Thymus (tissue), 11 donors: ENCODE measurements around the gene SYNRG. TPM values are rescaled to one million over a fixed set of nuclear protein-coding genes. Genes with fewer than 3 reads are reported as not detected.

Source experiments
- DNase-seq, 9 donors: peaks; one replicate each; pipeline ENCODE4 v3.0.0-alpha.2; 2013; ENCODE audit warnings: low spot score in 9 of 9, low read depth in 6 of 9, missing footprints in 1 of 9
- H3K27ac ChIP-seq, 2 donors: one replicate each; pipeline ENCODE4 v1.5.1; 2013; ENCODE audit warnings: control low read depth in 1 of 2, low read depth in 1 of 2, low read length in 1 of 2, mild to moderate bottlenecking in 1 of 2, moderate library complexity in 1 of 2
- H3K27me3 ChIP-seq, 2 donors: one replicate each; pipeline ENCODE4 v1.5.1; 2013; ENCODE audit warnings: low read length in 1 of 2; ENCODE audit not compliant: control insufficient read depth in 2 of 2, insufficient read depth in 1 of 2
- H3K36me3 ChIP-seq, 2 donors: one replicate each; pipeline ENCODE4 v1.5.1; 2013; ENCODE audit warnings: low read length in 1 of 2, mild to moderate bottlenecking in 1 of 2, moderate library complexity in 1 of 2; ENCODE audit not compliant: control insufficient read depth in 2 of 2, insufficient read depth in 2 of 2
- H3K4me1 ChIP-seq, 2 donors: one replicate each; pipeline ENCODE4 v1.5.1; 2013; ENCODE audit warnings: low read length in 2 of 2; ENCODE audit not compliant: control insufficient read depth in 2 of 2, insufficient read depth in 2 of 2
- H3K4me3 ChIP-seq, 2 donors: one replicate each; pipeline ENCODE4 v1.5.1; 2013; ENCODE audit warnings: low read length in 2 of 2, control low read depth in 1 of 2, mild to moderate bottlenecking in 1 of 2
- H3K9me3 ChIP-seq, 2 donors: one replicate each; pipeline ENCODE4 v1.5.1; 2013; ENCODE audit warnings: low read length in 1 of 2, mild to moderate bottlenecking in 1 of 2; ENCODE audit not compliant: control insufficient read depth in 2 of 2, insufficient read depth in 1 of 2
- WGBS: extraction: QIAGEN DNeasy Blood & Tissue Kit; methylation state at CpG from one replicate; pipeline ENCODE4 v1.1.7; 2013; 5-methylcytosine and 5-hydroxymethylcytosine counted together
- polyA plus RNA-seq: library from polyadenylated mRNA; stranded (reverse); fragments of 200-250 nt; gene quantifications from one replicate; pipeline ENCODE4 v1.2.3, GENCODE V29; 2013
- total RNA-seq: library from RNA; stranded (reverse); fragments of 120-200 nt; gene quantifications from one replicate; pipeline ENCODE4 v1.2.4, GENCODE V29; 2013
- donor health status: healthy.

SYNRG gene
- total and polyA plus RNA-seq, 2 donors, result 17.8 to 20.2 TPM

DNA sequence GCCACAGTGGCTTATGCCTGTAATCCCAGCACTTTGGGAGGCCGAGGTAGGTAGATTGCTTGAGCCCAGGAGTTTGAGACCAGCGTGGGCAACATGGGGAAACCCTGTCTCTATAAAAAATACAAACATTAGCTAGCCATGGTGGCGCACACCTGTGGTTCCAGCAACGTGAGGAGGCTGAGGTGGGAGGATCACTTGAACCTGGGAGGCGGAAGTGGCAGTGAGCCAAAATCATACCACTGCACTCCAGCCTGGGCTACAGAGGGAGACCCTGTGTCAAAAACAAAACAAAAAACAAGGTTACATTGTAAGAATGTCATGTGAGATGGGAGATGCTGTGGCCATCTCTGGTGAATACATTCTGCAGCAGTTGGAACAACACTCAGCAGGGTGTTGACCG lies 106.1 kb downstream of the SYNRG start:
- 95% methylated on average over 6 of the region's 6 CpGs for WGBS
- H3K4me1 ChIP-seq, result peaks cover 0 to 3% of the 10 kb centered on the region in 2 donors
- DNase-seq, result no peak

DNA sequence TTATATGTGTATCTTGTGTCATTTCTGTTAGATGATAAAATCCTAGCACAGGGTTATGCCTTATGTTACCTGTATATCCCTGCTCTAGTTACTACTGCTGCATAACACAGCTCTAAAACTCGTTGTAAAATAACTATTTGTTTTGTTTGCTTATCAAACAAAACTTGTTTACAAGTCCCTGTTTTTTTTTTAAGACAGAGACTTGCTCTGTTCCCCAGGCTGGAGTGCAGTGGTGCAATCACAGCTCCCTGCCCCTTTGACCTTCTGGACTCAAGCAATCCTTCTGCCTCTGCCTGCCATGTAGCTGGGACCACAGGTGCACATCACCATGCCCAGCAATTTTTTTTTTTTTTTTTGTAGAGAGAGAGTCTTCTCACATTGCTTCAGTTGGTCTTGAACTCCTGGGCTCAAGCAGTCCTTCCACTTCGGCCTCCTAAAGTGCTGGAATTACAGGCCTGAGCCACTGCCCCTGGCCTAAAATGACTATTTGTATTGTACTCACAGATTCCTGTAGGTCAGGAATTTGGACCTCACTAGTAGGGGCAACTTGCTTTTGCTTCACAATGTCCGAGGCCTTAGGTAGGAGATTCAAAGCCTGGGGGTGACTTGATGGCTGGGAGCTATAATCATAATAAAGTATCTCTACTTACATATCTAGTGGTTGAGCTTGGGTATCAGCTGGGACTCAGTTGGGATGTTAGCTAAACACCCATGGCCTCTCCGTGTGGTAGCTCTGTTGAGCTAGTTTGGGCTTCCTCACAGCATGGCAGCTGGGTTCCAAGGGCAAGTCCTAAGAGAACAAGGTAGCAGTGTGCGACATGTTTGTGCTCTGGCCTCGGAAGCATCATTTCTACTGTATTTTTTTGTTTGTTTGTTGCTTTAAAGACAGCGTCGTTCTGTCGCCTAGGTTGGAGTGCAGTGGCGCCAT lies 106.9 kb downstream of the SYNRG start:
- WGBS, result 96% methylated on average over 10 of the region's 10 CpGs

More for the DNA sequence above, 106.1 kb downstream of the SYNRG start:
- H3K27me3 ChIP-seq, result no peaks in the 10 kb centered on the region
- no peaks in the 10 kb centered on the region for H3K36me3 ChIP-seq
- H3K27ac ChIP-seq, result no peak overlapping the region
- H3K4me3 ChIP-seq, result no peak overlapping the region
- no peaks in the 10 kb centered on the region for H3K9me3 ChIP-seq

DNA sequence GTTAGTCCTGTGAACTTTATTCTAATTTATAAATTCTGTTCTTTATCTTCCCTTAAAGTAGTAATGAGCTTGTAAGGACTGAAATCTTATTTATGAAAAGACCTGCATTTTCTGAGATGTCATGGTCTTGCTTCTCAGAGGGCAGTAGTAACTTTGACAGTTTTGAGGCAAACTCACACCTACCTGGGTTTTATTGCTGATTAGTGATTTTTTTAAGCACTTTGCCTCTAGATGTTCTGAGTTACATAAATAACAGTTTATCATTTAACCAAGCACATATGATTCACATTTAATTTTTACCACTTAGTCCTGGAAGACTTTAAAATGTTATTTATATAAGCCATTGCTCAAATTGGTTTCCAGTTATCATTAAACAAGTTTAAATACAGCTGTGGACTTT lies 108.8 kb downstream of the SYNRG start:
- no peak overlapping the region for H3K4me3 ChIP-seq
- no peak overlapping the region for H3K27ac ChIP-seq
- peaks cover 0 to 3% of the 10 kb centered on the region in 2 donors for H3K4me1 ChIP-seq
- no peak for DNase-seq
- no peaks in the 10 kb centered on the region for H3K27me3 ChIP-seq
- H3K9me3 ChIP-seq, result no peaks in the 10 kb centered on the region
- no peaks in the 10 kb centered on the region for H3K36me3 ChIP-seq

More for the DNA sequence above, 106.9 kb downstream of the SYNRG start:
- H3K36me3 ChIP-seq, result no peaks in the 10 kb centered on the region
- no peak overlapping the region for H3K4me3 ChIP-seq
- H3K27ac ChIP-seq, result no peak overlapping the region
- H3K27me3 ChIP-seq, result no peaks in the 10 kb centered on the region
- H3K4me1 ChIP-seq, result peaks cover 0 to 3% of the 10 kb centered on the region in 2 donors
- no peaks in the 10 kb centered on the region for H3K9me3 ChIP-seq
- DNase-seq, result no peak

DNA sequence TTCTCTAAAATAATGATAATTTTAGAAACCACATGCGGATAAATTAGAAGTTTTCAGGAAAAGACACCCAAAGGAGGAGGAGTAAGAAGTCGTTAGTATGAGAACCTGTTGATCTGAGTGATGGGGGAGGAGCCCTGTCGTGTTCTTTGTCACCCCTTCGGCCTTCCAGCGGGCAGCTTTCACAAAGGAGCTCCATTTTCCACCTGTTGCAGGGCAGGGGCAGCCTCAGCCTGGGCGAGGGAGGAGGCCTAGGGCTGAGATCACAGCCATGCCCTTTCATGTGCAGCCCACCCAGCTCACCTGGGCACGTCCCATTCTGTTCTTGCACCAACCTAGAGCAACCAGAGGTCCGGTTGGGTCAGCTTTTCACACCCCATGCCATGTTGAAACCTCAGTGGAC lies 114.2 kb downstream of the SYNRG start:
- Histone ChIP-seq H3K27ac (no peak overlapping the region), H3K27me3 (peaks cover 0 to 5% of the 10 kb centered on the region in 2 donors), H3K9me3 (no peaks in the 10 kb centered on the region), H3K36me3 (no peaks in the 10 kb centered on the region), H3K4me1 (peaks cover 0 to 12% of the 10 kb centered on the region in 2 donors), H3K4me3 (no peak overlapping the region)
- WGBS, result 93% methylated on average over 8 of the region's 8 CpGs
- no peak for DNase-seq

DNA sequence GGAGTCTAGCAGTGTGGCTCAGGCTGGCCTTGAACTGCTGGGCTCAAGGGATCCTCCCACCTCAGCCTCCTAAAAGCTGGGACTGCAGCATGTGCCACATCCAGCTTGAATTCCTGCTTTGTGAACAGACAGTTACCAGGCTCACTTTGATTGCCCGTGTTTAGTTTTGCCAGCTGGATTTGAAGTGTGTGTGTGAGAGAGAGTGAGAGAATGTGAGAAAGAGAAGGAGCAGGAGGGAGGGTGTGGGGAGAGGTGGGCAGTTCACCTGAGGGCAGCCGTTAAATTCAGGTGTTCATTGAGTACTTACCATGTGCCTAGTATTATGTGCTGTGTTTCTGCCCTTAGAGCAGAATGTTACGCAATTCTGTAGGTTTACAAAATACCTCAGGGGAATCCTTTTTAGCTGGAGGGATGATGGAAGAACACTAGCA lies 114.8 kb downstream of the SYNRG start:
- WGBS, result 95% methylated on average over 3 of the region's 3 CpGs
- Histone ChIP-seq H3K9me3 (no peaks in the 10 kb centered on the region), H3K27me3 (peaks cover 0 to 6% of the 10 kb centered on the region in 2 donors), H3K27ac (no peak overlapping the region), H3K4me1 (peaks cover 0 to 12% of the 10 kb centered on the region in 2 donors), H3K4me3 (no peak overlapping the region), H3K36me3 (no peaks in the 10 kb centered on the region)
- DNase-seq, result no peak

DNA sequence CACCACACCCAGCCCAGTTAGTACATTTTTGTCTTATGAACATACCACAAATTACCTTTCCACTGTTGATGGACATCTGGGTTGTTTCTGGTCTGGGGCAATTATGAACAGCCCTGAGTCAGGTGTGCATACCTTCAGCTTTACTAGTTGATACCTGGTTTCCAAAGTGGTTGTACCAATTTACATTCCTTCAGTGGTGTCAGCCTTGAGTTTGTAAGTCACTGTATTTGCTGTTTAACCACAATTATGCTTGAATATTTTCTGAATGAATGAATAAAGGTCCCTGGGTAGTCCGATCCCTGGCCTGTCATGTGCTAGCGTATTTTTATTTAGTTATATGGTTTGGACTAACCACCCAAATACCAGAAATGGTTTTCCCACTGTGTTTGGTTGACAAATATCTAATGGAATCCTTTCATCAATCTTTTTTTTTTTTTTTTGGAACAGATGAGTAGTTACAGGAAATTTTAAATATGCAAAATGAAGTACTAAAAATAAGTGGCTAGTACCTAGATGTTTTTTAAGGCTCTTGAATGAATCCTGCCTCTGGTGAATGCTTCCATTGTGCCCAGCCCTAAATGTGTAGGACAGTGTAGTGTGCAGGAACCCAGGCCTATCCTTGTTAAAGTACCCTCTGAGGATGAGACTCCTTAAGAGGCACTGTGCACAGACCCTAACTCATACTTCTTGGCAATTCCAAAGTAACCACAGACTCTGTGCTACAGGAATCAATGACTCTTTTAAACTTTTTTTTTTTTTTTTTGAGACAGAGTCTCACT lies 115.8 kb downstream of the SYNRG start:
- peaks cover 6 to 15% of the 10 kb centered on the region in 2 donors for H3K27me3 ChIP-seq
- H3K27ac ChIP-seq, result no peak overlapping the region
- no peaks in the 10 kb centered on the region for H3K36me3 ChIP-seq
- no peaks in the 10 kb centered on the region for H3K9me3 ChIP-seq
- DNase-seq, result no peak
- no peak overlapping the region for H3K4me3 ChIP-seq
- peaks cover 4 to 22% of the 10 kb centered on the region in 2 donors for H3K4me1 ChIP-seq
- WGBS, result 97% methylated on average over 2 of the region's 2 CpGs

DNA sequence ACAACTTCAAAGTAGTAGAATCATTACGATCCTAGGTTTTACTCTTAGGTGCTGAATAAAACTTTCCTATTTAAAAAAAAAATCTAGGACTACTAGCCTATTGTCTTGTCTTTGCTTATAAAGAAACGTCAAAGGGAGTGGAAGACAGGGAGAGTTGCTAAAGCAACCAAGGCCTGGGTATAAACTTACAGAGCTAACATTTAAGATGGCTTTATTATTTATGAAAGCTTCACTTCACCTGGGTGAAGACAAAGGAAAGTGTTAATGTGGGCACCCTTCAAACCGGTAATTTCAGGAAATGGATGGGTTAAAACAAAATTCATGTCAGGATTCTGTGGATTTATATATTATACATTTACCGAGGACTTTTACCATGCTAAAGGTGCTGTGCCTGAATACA lies 117.1 kb downstream of the SYNRG start:
- Histone ChIP-seq H3K4me3 (no peak overlapping the region), H3K27ac (no peak overlapping the region), H3K27me3 (peaks cover 8 to 19% of the 10 kb centered on the region in 2 donors), H3K4me1 (peaks cover 4 to 22% of the 10 kb centered on the region in 2 donors), H3K9me3 (no peaks in the 10 kb centered on the region), H3K36me3 (no peaks in the 10 kb centered on the region)
- no peak for DNase-seq
- 85% methylated on average over 4 of the region's 4 CpGs for whole genome bisulfite sequencing

DNA sequence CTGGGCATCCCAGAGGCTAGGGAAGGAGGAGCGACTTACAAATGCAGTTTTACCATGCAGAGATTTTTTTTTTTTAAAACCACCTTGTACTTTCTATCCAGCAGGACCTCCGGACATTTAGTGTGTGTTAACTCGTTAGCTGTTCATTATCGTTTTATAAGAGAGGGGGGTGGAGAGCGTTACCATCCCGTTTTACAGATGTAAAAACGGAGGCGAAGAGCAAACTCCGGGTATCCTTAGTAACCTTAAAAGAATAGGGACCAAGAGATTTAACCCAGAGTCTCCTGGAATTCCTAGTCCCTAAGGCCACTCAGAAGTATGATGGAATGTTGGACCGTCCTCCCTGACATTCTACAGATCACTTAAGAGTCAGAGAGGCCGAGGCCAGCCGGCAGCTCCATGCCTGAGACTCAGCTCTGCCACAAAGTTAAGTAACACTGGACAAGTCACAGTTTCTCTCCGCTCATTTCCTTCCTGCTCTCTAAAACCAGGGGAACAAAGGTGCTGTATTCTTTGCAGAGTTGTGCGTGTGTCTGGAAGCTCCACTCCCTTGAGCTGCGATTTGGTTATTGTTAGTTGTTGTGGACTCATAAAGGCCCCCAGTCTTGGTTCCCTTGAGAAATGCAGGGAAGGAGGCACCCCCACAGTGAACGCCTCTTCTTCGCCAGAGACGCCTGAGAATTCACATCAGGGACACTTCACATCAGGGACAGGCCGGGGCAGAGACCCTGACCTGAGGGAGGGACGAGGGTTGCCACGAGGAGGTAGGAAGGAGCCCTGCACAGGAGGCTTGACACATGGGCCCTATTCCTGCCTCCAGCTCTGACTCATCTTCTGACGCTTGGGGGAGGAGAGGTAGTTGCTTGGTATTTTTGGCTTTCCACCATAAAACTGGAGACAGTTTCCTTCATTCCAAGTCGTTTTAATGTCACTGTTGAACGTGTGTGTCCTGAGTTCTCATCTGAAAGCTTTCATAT lies 118.3 kb downstream of the SYNRG start:
- peaks cover 8 to 19% of the 10 kb centered on the region in 2 donors for H3K27me3 ChIP-seq
- peak overlapping the region; percentile 60 to 78 for H3K4me3 ChIP-seq
- no peaks in the 10 kb centered on the region for H3K36me3 ChIP-seq
- WGBS, result 53% methylated on average over 24 of the region's 24 CpGs
- peaks cover 4 to 22% of the 10 kb centered on the region in 2 donors for H3K4me1 ChIP-seq
- peak in 1 of 9 donors; percentile 20 for DNase-seq
- H3K27ac ChIP-seq, result peak overlapping the region; percentile 26 to 32
- no peaks in the 10 kb centered on the region for H3K9me3 ChIP-seq
